ENCODE results near the gene EEF1AKMT3. TPM values are rescaled to one million over a fixed set of nuclear protein-coding genes. Genes with fewer than 3 reads are reported as not detected.
A peak's percentile ranks its signal among the peaks of the same experiment; 100 is the strongest.

The EEF1AKMT3 gene
- total RNA-seq, 4 donors from 2014 or later = 1.9 to 6.7 (median 4.3) TPM

DNA sequence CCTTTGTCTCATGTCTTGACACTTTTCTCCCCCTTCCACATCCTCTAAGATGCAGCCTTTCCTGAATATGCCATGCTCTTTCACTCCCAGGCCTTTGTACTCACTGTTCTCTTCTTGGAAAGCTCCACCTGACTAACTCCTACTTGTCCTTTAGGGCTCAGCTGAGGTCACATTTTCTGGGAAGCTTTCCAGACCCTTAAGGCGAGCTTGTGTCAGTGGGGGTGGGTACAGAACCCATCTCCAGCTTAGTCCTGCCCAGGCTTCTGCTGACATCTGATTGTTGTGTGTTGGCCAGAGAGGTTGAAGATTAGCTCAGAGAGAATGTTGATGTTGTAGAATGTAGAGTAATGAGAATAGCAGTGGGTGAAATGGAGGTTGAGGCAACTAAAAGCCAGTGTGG lies 7.3 kb downstream of the EEF1AKMT3 start:
- H3K4me3 ChIP-seq = no peak overlapping the region
- no peaks in the 10 kb centered on the region for H3K9me3 ChIP-seq
- no peaks in the 10 kb centered on the region for H3K36me3 ChIP-seq
- WGBS, 2 donors (ENCODE audit: low coverage in 1 of 2) = 55% methylated on average over 1 of the region's 1 CpG; no CpG with 5 or more reads in 1 of the 2 donors
- DNase-seq = no peak
- H3K27ac ChIP-seq = no peak overlapping the region
- TF ChIP-seq POLR2AphosphoS5 (IDR thresholded peaks at IDR 0.05) (no peak), POLR2A (IDR thresholded peaks at IDR 0.05) (no peak), EP300 (IDR thresholded peaks at IDR 0.05; ENCODE audit: low read depth) (no peak)
- TF ChIP-seq, protein P1, sequence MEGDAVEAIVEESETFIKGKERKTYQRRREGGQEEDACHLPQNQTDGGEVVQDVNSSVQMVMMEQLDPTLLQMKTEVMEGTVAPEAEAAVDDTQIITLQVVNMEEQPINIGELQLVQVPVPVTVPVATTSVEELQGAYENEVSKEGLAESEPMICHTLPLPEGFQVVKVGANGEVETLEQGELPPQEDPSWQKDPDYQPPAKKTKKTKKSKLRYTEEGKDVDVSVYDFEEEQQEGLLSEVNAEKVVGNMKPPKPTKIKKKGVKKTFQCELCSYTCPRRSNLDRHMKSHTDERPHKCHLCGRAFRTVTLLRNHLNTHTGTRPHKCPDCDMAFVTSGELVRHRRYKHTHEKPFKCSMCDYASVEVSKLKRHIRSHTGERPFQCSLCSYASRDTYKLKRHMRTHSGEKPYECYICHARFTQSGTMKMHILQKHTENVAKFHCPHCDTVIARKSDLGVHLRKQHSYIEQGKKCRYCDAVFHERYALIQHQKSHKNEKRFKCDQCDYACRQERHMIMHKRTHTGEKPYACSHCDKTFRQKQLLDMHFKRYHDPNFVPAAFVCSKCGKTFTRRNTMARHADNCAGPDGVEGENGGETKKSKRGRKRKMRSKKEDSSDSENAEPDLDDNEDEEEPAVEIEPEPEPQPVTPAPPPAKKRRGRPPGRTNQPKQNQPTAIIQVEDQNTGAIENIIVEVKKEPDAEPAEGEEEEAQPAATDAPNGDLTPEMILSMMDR (IDR thresholded peaks at IDR 0.05) = no peak
- in situ Hi-C loops (cut with MboI; ENCODE audit: low pct_ligation_motif_present in 1 of 4, low pct_unique_long_range_greater_than_20kb in 1 of 4, low sequenced_read_pairs in 3 of 4) = no loop called here
- no peaks in the 10 kb centered on the region for H3K27me3 ChIP-seq
- intact Hi-C loops (cut with DNase I; ENCODE audit: low total_unique reads) = no loop called here
- peaks cover 11 to 21% (median 14%) of the 10 kb centered on the region in 4 donors for H3K4me1 ChIP-seq

DNA sequence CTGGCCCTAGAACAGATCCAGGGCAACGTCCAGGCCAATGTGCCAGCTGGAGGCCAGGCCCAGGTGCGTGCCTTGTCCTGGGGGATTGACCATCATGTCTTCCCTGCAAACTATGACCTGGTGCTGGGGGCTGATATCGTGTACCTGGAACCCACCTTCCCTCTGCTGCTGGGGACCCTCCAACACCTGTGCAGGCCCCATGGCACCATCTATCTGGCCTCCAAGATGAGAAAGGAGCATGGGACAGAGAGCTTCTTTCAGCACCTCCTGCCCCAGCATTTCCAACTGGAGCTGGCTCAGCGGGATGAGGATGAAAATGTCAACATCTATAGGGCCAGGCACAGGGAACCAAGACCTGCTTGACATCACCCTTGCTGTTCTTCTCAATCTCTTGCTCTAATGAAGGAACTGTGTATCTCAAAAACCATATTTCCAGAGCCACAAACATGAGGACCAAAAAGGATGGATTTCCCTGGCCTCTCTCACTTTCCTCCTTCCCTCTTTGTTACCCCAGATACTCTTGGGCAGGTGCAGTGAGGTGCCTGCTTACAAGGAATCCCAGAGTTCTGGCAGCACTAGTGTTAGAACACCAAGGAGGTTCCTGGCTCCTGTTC lies 8.0 kb downstream of the EEF1AKMT3 start:
- no peaks in the 10 kb centered on the region for H3K9me3 ChIP-seq
- no peak for DNase-seq
- no peak overlapping the region for H3K27ac ChIP-seq
- no peak overlapping the region for H3K4me3 ChIP-seq
- TF ChIP-seq, protein P1 (IDR thresholded peaks at IDR 0.05) = no peak
- TF ChIP-seq POLR2AphosphoS5 (IDR thresholded peaks at IDR 0.05) = no peak
- no peak for TF ChIP-seq EP300 (IDR thresholded peaks at IDR 0.05; ENCODE audit: low read depth)
- no peak for TF ChIP-seq POLR2A (IDR thresholded peaks at IDR 0.05)
- 89% methylated on average over 4 of the region's 4 CpGs; no CpG with 5 or more reads in 1 of the 2 donors for WGBS, 2 donors (ENCODE audit: low coverage in 1 of 2)
- H3K4me1 ChIP-seq = peaks cover 11 to 21% (median 14%) of the 10 kb centered on the region in 4 donors
- in situ Hi-C loops (cut with MboI; ENCODE audit: low pct_ligation_motif_present in 1 of 4, low pct_unique_long_range_greater_than_20kb in 1 of 4, low sequenced_read_pairs in 3 of 4) = no loop called here
- H3K36me3 ChIP-seq = no peaks in the 10 kb centered on the region
- intact Hi-C loops (cut with DNase I; ENCODE audit: low total_unique reads) = no loop called here
- no peaks in the 10 kb centered on the region for H3K27me3 ChIP-seq

DNA sequence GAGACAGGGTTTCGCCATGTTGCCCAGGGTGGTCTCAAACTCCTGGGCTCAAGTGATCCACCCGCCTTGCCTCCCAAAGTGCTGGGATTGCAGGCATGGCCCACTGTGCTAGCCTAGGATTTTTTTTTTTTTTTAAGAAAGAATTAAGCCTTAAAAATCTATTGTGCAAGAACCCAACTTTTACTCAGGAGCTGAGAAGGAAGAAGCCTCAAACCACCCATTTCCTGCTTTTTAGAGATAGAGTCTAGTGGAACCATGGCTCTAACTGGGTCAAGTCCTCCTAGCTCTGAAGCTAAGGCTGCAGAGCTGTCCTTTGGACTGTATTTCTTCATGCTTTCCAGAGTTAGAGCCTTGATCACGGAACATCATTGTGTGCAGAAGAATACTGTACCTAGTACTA lies 8.8 kb downstream of the EEF1AKMT3 start:
- Histone ChIP-seq H3K27ac (peak overlapping the region in 1 of 4 donors; percentile 35), H3K4me1 (peaks cover 11 to 21% (median 14%) of the 10 kb centered on the region in 4 donors), H3K27me3 (no peaks in the 10 kb centered on the region), H3K9me3 (no peaks in the 10 kb centered on the region), H3K36me3 (peaks cover 0 to 6% (median 3%) of the 10 kb centered on the region in 4 donors), H3K4me3 (no peak overlapping the region)
- DNase-seq = no peak
- in situ Hi-C loops (cut with MboI; ENCODE audit: low pct_ligation_motif_present in 1 of 4, low pct_unique_long_range_greater_than_20kb in 1 of 4, low sequenced_read_pairs in 3 of 4) (no loop called here), intact Hi-C loops (cut with DNase I; ENCODE audit: low total_unique reads) (no loop called here)
- TF ChIP-seq POLR2AphosphoS5 (IDR thresholded peaks at IDR 0.05) = no peak
- no peak for TF ChIP-seq POLR2A (IDR thresholded peaks at IDR 0.05)
- TF ChIP-seq EP300 (IDR thresholded peaks at IDR 0.05; ENCODE audit: low read depth) = no peak
- TF ChIP-seq, protein P1 (IDR thresholded peaks at IDR 0.05) = no peak
- WGBS, 2 donors (ENCODE audit: low coverage in 1 of 2) = 81 to 94% methylated on average over 3 of the region's 3 CpGs

DNA sequence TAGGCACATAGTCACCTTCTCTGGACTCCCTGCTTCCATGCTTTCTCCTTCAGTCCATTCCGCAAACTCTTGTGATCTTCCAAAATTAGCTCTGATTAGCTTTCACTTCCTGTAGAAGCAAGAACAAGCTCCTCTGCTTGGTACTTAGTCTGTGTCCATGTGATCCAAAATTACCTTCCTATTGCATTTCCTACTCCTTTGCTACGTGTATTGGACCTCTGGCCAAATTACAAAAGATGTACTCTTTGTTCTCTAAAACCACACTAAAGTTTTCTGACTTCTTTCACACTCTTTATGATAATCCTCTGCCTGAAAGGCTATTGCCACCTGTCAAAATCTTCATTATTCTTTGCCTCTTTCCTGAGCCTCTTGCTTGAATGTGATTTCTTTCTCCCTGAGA lies 9.4 kb downstream of the EEF1AKMT3 start:
- intact Hi-C loops (cut with DNase I; ENCODE audit: low total_unique reads) = loop anchor here (1.0 kb wide), 1 partner anchor 124 kb away; no protein-coding TSS in a partner anchor
- H3K4me1 ChIP-seq = peaks cover 11 to 21% (median 14%) of the 10 kb centered on the region in 4 donors
- H3K9me3 ChIP-seq = no peaks in the 10 kb centered on the region
- peak overlapping the region in 2 of 4 donors; percentile 35 to 84 for H3K27ac ChIP-seq
- no peak overlapping the region for H3K4me3 ChIP-seq
- DNase-seq = no peak
- 66 to 73% methylated on average over 2 of the region's 2 CpGs for WGBS, 2 donors (ENCODE audit: low coverage in 1 of 2)
- H3K36me3 ChIP-seq = peaks cover 0 to 11% (median 5%) of the 10 kb centered on the region in 4 donors
- no peaks in the 10 kb centered on the region for H3K27me3 ChIP-seq
- in situ Hi-C loops (cut with MboI; ENCODE audit: low pct_ligation_motif_present in 1 of 4, low pct_unique_long_range_greater_than_20kb in 1 of 4, low sequenced_read_pairs in 3 of 4) = no loop called here
- TF ChIP-seq POLR2A (IDR thresholded peaks at IDR 0.05) = no peak
- no peak for TF ChIP-seq POLR2AphosphoS5 (IDR thresholded peaks at IDR 0.05)
- TF ChIP-seq, protein P1 (IDR thresholded peaks at IDR 0.05) = no peak
- TF ChIP-seq EP300 (IDR thresholded peaks at IDR 0.05; ENCODE audit: low read depth) = no peak
